K562 (cell line): ENCODE data around the gene KMT2E. TPM values are rescaled to one million over a fixed set of nuclear protein-coding genes. Genes with fewer than 3 reads are reported as not detected.
A peak's percentile ranks its signal among the peaks of the same experiment; 100 is the strongest.

Experiments
- ATAC-seq: fragments of 200-7000 bp; cut with Tn5 transposase; 3 replicates; pipeline ENCODE4 v1.9.1; 2020; ENCODE audit warnings: moderate library complexity
- BruUV-seq: library from RNA; stranded (reverse); fragments of 400-500 nt; replicated peaks from 2 replicates; lab custom pipeline; 2021; lab: Mats Ljungman, UMichigan
- CTCF ChIA-PET: fragments of 300-600 bp; formaldehyde crosslinking; extraction: SDS; loops from one replicate; lab custom pipeline; 2021; ENCODE audit warnings: low intra/inter-chr PET ratio; lab: Yijun Ruan, JAX
- POLR2A ChIA-PET: fragments of 300-600, 350-650 bp; sonication (Branson Sonifier 250); formaldehyde crosslinking; extraction: SDS; loops from one replicate; lab custom pipeline; 2021; ENCODE audit warnings: antibody characterized with exemption, inconsistent platforms; lab: Yijun Ruan, JAX
- DNase-seq, 4 experiments: peaks; one replicate each; pipeline versions ENCODE4 v3.0.0 to v3.0.0-alpha.2; 2011 to 2018; ENCODE audit warnings: low spot score in 3 of 4, mixed read lengths in 3 of 4; ENCODE audit errors: extremely low read depth in 1 of 4
- FAIRE-seq: peaks from 2 replicates; lab custom pipeline; 2011; peaks lifted over from hg19 to GRCh38; lab: Jason Lieb, UNC
- H2AFZ ChIP-seq: 2 replicates; pipeline ENCODE4 v1.6.0; 2011; ENCODE audit warnings: low read depth, low read length, control low read depth, inconsistent platforms
- H3K27ac ChIP-seq: fragments of 200-600 bp; 3 replicates; pipeline ENCODE4 v1.8.0; 2011; ENCODE audit warnings: low read depth, mild to moderate bottlenecking, control low read depth, inconsistent platforms, low read length, moderate library complexity, mixed read lengths; ENCODE audit errors: extremely low read depth
- H3K27me3 ChIP-seq, 2 experiments: fragments of 300-600 bp in 1 of 2; 2 replicates in 1 of 2; 3 replicates in 1 of 2; pipeline versions ENCODE4 v1.6.0 to v1.8.0; 2011; ENCODE audit warnings: inconsistent platforms in 2 of 2, low read length in 2 of 2, mild to moderate bottlenecking in 1 of 2, mixed read lengths in 1 of 2, moderate library complexity in 1 of 2; ENCODE audit not compliant: control insufficient read depth in 2 of 2, insufficient read depth in 2 of 2
- H3K36me3 ChIP-seq: fragments of 300-600 bp; 3 replicates; pipeline ENCODE4 v1.8.0; 2011; ENCODE audit warnings: mild to moderate bottlenecking, low read length, inconsistent platforms; ENCODE audit not compliant: control insufficient read depth, insufficient read depth
- H3K4me1 ChIP-seq, 2 experiments: fragments of 200-600 bp in 1 of 2; replicated peaks in 1 of 2; 2 replicates in 1 of 2; 3 replicates in 1 of 2; pipeline versions ENCODE4 v1.5.1 to v1.8.0; 2011; ENCODE audit warnings: inconsistent platforms in 2 of 2, low read length in 2 of 2, mild to moderate bottlenecking in 1 of 2, mixed read lengths in 1 of 2, moderate library complexity in 1 of 2; ENCODE audit not compliant: control insufficient read depth in 2 of 2, insufficient read depth in 2 of 2
- H3K4me2 ChIP-seq: 2 replicates; pipeline ENCODE4 v1.6.1; 2011; ENCODE audit warnings: low read length, control low read depth, inconsistent platforms, mixed read lengths; ENCODE audit not compliant: insufficient read depth
- H3K4me3 ChIP-seq: fragments of 200-600 bp; sonication (generic), shearing (Covaris generic); 2 replicates; pipeline ENCODE4 v1.5.1; 2016; ENCODE audit warnings: control low read depth, inconsistent platforms
- H3K79me2 ChIP-seq: fragments of 200-600 bp; 3 replicates; pipeline ENCODE4 v1.8.0; 2011; ENCODE audit warnings: low read length, inconsistent platforms; ENCODE audit not compliant: control insufficient read depth, insufficient read depth
- H3K9ac ChIP-seq, 2 experiments: 2 replicates each; pipeline versions ENCODE4 v1.6.0 to v1.6.1; 2011; ENCODE audit warnings: low read depth in 2 of 2, low read length in 2 of 2, control low read depth in 1 of 2, inconsistent platforms in 1 of 2, mild to moderate bottlenecking in 1 of 2, mixed read lengths in 1 of 2; ENCODE audit not compliant: insufficient read depth in 1 of 2
- H3K9me1 ChIP-seq: one replicate; pipeline ENCODE4 v1.6.0; 2011; ENCODE audit warnings: inconsistent platforms, mild to moderate bottlenecking, low read length, moderate library complexity; ENCODE audit not compliant: control insufficient read depth, insufficient read depth
- H3K9me3 ChIP-seq: replicated peaks from 2 replicates; pipeline ENCODE4 v1.5.1; 2011; ENCODE audit warnings: low read depth, low read length, inconsistent platforms; ENCODE audit not compliant: control insufficient read depth, insufficient read depth
- H4K20me1 ChIP-seq: replicated peaks from 2 replicates; pipeline ENCODE4 v1.6.1; 2011; ENCODE audit warnings: low read length, inconsistent platforms, mixed read lengths; ENCODE audit not compliant: control insufficient read depth, insufficient read depth
- BMI1 ChIP-seq: fragments of 150-350 bp; IDR thresholded peaks from 2 replicates; pipeline ENCODE4 v1.6.1; 2014; ENCODE audit warnings: low read length
- BRD9 ChIP-seq: fragments of 450-650 bp; IDR thresholded peaks from 2 replicates; pipeline ENCODE4 v1.6.1; 2018; ENCODE audit warnings: low read depth; ENCODE audit not compliant: partially characterized antibody
- NCOA6 ChIP-seq: fragments of 450-650 bp; IDR thresholded peaks from 2 replicates; pipeline ENCODE4 v1.6.1; 2017; ENCODE audit warnings: mild to moderate bottlenecking
- PATZ1 ChIP-seq: fragments of 250-450 bp; sonication (Bioruptor Pico); IDR thresholded peaks from 2 replicates; pipeline ENCODE4 v1.5.0; 2020; ENCODE audit warnings: mild to moderate bottlenecking, borderline replicate concordance
- RCOR1 ChIP-seq, 2 experiments: IDR thresholded peaks; 2 replicates each; pipeline ENCODE4 v1.6.1; 2012; ENCODE audit warnings: low read depth in 2 of 2, low read length in 2 of 2, borderline replicate concordance in 1 of 2, improper control_type of control experiment in 1 of 2
- SFPQ ChIP-seq: fragments of 200-400 bp; formaldehyde crosslinking; IDR thresholded peaks from 2 replicates; pipeline ENCODE4 v1.6.1; 2017; ENCODE audit warnings: mild to moderate bottlenecking, low read depth, low read length, moderate library complexity
- SMARCA4 ChIP-seq: fragments of 450-650 bp; IDR thresholded peaks from 2 replicates; pipeline ENCODE4 v1.6.1; 2016
- ZNF175 ChIP-seq: fragments of 200-800 bp; sonication (Bioruptor generic); IDR thresholded peaks from 2 replicates; pipeline ENCODE4 v1.6.1; 2016; ENCODE audit warnings: low read depth, mild to moderate bottlenecking, missing genetic modification characterization, missing compliant biosample characterization
- WGBS: fragments of 100-300 bp; shearing (Covaris generic); methylation state at CpG from one replicate; pipeline ENCODE4 v1.1.6; 2016; ENCODE audit warnings: low coverage, mixed read lengths; ENCODE audit not compliant: insufficient coverage; ENCODE audit errors: missing lambda C conversion rate; 5-methylcytosine and 5-hydroxymethylcytosine counted together
- in situ Hi-C: fragments of 300-500 bp; cut with MboI; formaldehyde crosslinking; loops from 4 replicates; pipeline ENCODE4 v1.15.0; 2018; ENCODE audit warnings: inconsistent platforms, mixed read lengths
- intact Hi-C: fragments of 100-400 bp; cut with micrococcal nuclease; formaldehyde crosslinking; loops from 2 replicates; pipeline ENCODE4 v1.14.2; 2022
- polyA plus RNA-seq, 8 experiments: library from polyadenylated mRNA; depleted of rRNA in 4 of 8; stranded (reverse) in 5 of 8; unstranded in 3 of 8; fragments of >200 nt; fragmentation: Nextera tagmentation in 2 of 8; fragmentation: Illumina TruSeq in 1 of 8; extraction: Ambion mirVana in 2 of 8; extraction: Trizol in 1 of 8; gene quantifications; 2 replicates each; pipeline versions ENCODE4 v1.2.1 to v1.2.3, GENCODE V29; 2011 to 2014; ENCODE audit warnings: inconsistent platforms in 1 of 8, missing spikeins in 1 of 8
- total RNA-seq, 7 experiments: library from RNA; depleted of rRNA in 6 of 7; stranded (reverse); fragments of >200 nt in 6 of 7; fragmentation: Illumina TruSeq in 2 of 7; extraction: Trizol in 2 of 7; gene quantifications; 2 replicates each; pipeline versions ENCODE4 v1.2.1 to v1.2.3, GENCODE V29; 2011 to 2021; ENCODE audit warnings: low replicate concordance in 1 of 7
- TF ChIP-seq, protein P1 (sequence below), 2 experiments: IDR thresholded peaks; 2 replicates each; pipeline ENCODE4 v1.6.1; 2012; ENCODE audit warnings: improper control_type of control experiment in 2 of 2, low read depth in 2 of 2, low read length in 2 of 2, borderline replicate concordance in 1 of 2
- TF ChIP-seq, protein P2 (sequence below): IDR thresholded peaks from 2 replicates; pipeline ENCODE4 v1.6.1; 2011; ENCODE audit not compliant: insufficient read length; ENCODE audit errors: extremely low read depth

Gene KMT2E
- total and polyA plus RNA-seq, 9 of the 15 experiments (the other 6 are each of a cell fraction or from before 2014, with no cell fraction given): 8.9 to 55.3 (median 38.1) TPM

DNA sequence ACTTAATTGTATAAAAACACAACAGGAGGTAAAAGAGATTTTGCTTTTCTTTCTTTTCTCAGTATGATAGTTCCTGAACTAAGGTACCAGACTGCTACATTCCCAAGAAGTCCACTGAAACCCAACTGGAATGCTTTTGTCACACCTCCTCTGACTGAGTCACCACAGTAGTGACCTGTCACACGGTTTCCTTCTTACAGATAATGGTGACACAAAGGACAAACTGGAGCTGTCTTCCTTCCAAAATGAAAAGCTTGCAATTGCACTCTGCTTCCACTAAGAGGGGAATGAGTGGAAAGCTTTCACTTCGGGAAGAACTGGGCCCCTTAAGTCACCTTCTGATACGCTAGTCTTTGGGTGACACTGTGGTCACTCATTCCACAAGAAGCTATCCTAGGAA is 122.2 kb downstream of the KMT2E start (continued):
- TF ChIP-seq, protein P1, sequence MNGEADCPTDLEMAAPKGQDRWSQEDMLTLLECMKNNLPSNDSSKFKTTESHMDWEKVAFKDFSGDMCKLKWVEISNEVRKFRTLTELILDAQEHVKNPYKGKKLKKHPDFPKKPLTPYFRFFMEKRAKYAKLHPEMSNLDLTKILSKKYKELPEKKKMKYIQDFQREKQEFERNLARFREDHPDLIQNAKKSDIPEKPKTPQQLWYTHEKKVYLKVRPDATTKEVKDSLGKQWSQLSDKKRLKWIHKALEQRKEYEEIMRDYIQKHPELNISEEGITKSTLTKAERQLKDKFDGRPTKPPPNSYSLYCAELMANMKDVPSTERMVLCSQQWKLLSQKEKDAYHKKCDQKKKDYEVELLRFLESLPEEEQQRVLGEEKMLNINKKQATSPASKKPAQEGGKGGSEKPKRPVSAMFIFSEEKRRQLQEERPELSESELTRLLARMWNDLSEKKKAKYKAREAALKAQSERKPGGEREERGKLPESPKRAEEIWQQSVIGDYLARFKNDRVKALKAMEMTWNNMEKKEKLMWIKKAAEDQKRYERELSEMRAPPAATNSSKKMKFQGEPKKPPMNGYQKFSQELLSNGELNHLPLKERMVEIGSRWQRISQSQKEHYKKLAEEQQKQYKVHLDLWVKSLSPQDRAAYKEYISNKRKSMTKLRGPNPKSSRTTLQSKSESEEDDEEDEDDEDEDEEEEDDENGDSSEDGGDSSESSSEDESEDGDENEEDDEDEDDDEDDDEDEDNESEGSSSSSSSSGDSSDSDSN (IDR thresholded peaks at IDR 0.05; ENCODE audit: borderline replicate concordance in 1 of 2, low read depth in 2 of 2, low read length in 2 of 2): 0 out of 4 replicates have a peak, but pooled peaks of 1 of the 2 experiments have one; percentile 35
- TF ChIP-seq, all 486 proteins: peak for 18

DNA sequence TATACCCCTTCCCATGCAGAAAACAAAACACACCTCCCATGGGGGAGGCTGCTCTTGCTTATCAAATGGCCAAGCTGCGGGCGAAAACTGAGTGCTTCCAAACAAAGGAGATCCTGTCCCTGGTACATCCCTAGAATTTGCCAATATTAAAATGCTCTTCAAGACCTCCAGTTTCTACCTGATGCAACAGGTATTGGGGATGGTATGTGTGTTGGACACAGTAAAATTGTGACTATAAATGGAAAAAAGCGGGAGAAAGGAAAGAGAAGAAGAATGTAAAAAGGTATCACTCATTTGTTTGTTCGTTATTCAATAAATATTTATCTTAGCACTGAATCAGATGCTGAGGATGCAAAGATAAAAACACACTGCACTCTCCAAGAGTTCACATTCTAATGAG is 123.9 kb downstream of the KMT2E start:
- Histone ChIP-seq H3K36me3 (peaks cover 34% of the 10 kb centered on the region), H3K4me3 (no peak overlapping the region), H3K9ac (no peak overlapping the region), H3K4me1 (peaks cover 0 to 12% of the 10 kb centered on the region in 2 experiments; a peak in 3 of 5 replicates), H4K20me1 (peaks cover 3% of the 10 kb centered on the region), H3K79me2 (peaks cover 6% of the 10 kb centered on the region; the same call in 1 of the 3 replicates), H3K27ac (no peak overlapping the region), H3K9me1 (no peaks in the 10 kb centered on the region), H3K9me3 (no peaks in the 10 kb centered on the region), H2AFZ (no peak overlapping the region), H3K27me3 (no peaks in the 10 kb centered on the region), H3K4me2 (no peak overlapping the region)
- CTCF ChIA-PET: no interaction called here
- intact Hi-C loops (loop anchor here (10.0 kb wide), 1 partner anchor 153 kb away; no protein-coding TSS in a partner anchor), in situ Hi-C loops (no loop called here)
- no TSS peak for BruUV-seq
- DNase-seq: no peak
- FAIRE-seq: no peak
- ATAC-seq: no peak
- TF ChIP-seq BRD9 (no peak), BMI1 (no peak), ZNF175 (CRISPR knock-in tag) (no peak), NCOA6 (no peak), PATZ1 (no peak), RCOR1 (IDR thresholded peaks at IDR 0.05; ENCODE audit: borderline replicate concordance in 1 of 2, low read depth in 2 of 2, low read length in 2 of 2) (no peak), SFPQ (no peak), SMARCA4 (no peak)
- TF ChIP-seq, protein P2, sequence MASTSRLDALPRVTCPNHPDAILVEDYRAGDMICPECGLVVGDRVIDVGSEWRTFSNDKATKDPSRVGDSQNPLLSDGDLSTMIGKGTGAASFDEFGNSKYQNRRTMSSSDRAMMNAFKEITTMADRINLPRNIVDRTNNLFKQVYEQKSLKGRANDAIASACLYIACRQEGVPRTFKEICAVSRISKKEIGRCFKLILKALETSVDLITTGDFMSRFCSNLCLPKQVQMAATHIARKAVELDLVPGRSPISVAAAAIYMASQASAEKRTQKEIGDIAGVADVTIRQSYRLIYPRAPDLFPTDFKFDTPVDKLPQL: no peak
- POLR2A ChIA-PET: interaction anchor here (2.6 kb wide), 1 partner anchor 8 kb away, joined by 15 read pairs; no protein-coding TSS in a partner anchor
- WGBS: 71% methylated on average over 4 of the region's 4 CpGs
